ENCODE data around the gene PLEKHN1. TPM values are rescaled to one million over a fixed set of nuclear protein-coding genes. Genes with fewer than 3 reads are reported as not detected.

PLEKHN1 gene
- total RNA-seq, 2 experiments from 2014 or later = not detected

DNA sequence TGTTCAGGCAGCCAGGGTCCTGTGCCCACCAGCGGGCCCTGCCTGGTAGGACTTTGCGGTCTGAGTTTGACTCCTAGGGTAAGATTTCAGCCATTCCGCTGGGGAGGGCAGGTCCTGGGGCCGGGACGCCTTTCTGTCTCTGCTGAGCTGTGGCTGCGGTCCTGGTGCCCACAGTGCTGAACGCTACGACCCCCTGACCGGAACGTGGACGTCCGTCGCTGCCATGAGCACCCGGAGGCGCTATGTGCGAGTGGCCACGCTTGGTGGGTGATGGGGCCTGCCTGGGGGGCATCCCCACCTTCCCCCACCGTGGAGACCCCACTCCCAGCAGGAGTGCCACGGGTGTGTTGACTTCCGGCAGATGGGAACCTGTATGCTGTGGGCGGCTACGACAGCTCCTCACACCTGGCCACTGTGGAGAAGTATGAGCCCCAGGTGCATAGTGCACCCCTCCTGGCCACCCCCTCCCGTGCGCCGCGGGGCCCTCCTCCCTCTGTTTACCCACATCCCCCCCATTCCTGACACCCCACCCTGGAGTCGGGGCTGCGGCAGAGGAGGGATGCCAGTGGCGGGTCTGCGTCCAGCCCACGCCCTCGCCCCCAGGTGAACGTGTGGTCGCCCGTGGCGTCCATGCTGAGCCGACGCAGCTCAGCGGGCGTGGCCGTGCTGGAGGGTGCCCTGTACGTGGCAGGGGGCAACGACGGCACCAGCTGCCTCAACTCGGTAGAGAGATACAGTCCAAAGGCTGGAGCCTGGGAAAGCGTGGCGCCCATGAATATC is 2.3 kb upstream of the PLEKHN1 start:
- Histone ChIP-seq H3K9me3 (ENCODE audit: low read length) (no peaks in the 10 kb centered on the region), H3K79me2 (ENCODE audit: insufficient read depth, low read depth, low read length) (peaks cover 1% of the 10 kb centered on the region), H3K4me3 (ENCODE audit: low read depth, low read length, poor library complexity, severe bottlenecking) (no peak overlapping the region), H4K20me1 (ENCODE audit: insufficient read depth, low read length) (no peaks in the 10 kb centered on the region), H3K9me2 (ENCODE audit: insufficient read depth, low read length) (no peaks in the 10 kb centered on the region), H3K36me3 (ENCODE audit: insufficient read depth, low read length) (no peaks in the 10 kb centered on the region), H2AFZ (ENCODE audit: low read length) (no peak overlapping the region), H3K27ac (ENCODE audit: low read depth, low read length, poor library complexity, severe bottlenecking) (no peak overlapping the region), H3K4me2 (ENCODE audit: low read length) (no peak overlapping the region), H3K4me1 (ENCODE audit: insufficient read depth, low read length, poor library complexity, severe bottlenecking) (peaks cover 6% of the 10 kb centered on the region)
- no peak for DNase-seq (ENCODE audit: low spot score)
- BruUV-seq (replicated peaks) = no TSS peak
- intact Hi-C loops (cut with micrococcal nuclease; ENCODE audit: unreplicated experiment) = no loop called here
- POLR2A ChIA-PET = no interaction called here
- TF ChIP-seq, protein P1, sequence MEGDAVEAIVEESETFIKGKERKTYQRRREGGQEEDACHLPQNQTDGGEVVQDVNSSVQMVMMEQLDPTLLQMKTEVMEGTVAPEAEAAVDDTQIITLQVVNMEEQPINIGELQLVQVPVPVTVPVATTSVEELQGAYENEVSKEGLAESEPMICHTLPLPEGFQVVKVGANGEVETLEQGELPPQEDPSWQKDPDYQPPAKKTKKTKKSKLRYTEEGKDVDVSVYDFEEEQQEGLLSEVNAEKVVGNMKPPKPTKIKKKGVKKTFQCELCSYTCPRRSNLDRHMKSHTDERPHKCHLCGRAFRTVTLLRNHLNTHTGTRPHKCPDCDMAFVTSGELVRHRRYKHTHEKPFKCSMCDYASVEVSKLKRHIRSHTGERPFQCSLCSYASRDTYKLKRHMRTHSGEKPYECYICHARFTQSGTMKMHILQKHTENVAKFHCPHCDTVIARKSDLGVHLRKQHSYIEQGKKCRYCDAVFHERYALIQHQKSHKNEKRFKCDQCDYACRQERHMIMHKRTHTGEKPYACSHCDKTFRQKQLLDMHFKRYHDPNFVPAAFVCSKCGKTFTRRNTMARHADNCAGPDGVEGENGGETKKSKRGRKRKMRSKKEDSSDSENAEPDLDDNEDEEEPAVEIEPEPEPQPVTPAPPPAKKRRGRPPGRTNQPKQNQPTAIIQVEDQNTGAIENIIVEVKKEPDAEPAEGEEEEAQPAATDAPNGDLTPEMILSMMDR (conservative IDR thresholded peaks at IDR 0.05; ENCODE audit: low read length) = no peak
- CTCF ChIA-PET (ENCODE audit: unreplicated experiment) = no interaction called here

DNA sequence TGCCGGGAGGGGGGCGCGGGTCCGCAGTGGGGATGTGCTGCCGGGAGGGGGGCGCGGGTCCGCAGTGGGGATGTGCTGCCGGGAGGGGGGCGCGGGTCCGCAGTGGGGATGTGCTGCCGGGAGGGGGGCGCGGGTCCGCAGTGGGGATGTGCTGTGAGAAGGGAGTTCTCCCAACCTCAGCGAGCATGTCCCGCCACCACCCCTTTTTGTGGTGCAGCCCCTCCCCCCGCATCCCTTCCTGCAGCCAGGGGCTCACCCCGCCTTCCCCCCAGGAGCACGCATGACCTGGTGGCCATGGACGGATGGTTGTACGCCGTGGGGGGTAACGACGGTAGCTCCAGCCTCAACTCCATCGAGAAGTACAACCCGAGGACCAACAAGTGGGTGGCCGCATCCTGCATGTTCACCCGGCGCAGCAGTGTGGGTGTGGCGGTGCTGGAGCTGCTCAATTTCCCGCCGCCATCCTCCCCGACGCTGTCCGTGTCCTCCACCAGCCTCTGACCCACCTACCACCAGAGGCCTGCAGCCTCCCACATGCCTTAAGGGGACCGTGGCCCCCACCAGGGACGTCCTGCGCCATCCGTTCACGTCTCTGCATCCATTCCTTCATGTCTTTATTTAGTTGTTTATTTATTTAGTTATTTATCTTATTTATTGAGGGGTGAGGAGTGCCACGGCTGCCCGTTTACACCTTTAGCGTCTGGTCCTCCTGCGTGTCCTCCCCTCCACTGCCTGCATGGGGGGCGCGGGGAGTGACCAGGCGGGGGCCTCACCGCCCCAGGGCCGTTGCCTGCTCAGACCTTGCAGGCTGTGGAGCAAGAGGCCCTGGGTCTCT is 1.4 kb upstream of the PLEKHN1 start:
- intact Hi-C loops (cut with micrococcal nuclease; ENCODE audit: unreplicated experiment) = no loop called here
- Histone ChIP-seq H2AFZ (ENCODE audit: low read length) (no peak overlapping the region), H3K79me2 (ENCODE audit: insufficient read depth, low read depth, low read length) (no peaks in the 10 kb centered on the region), H3K4me1 (ENCODE audit: insufficient read depth, low read length, poor library complexity, severe bottlenecking) (peaks cover 6% of the 10 kb centered on the region), H3K36me3 (ENCODE audit: insufficient read depth, low read length) (no peaks in the 10 kb centered on the region), H3K4me3 (ENCODE audit: low read depth, low read length, poor library complexity, severe bottlenecking) (no peak overlapping the region), H4K20me1 (ENCODE audit: insufficient read depth, low read length) (no peaks in the 10 kb centered on the region), H3K9me3 (ENCODE audit: low read length) (no peaks in the 10 kb centered on the region), H3K4me2 (ENCODE audit: low read length) (no peak overlapping the region), H3K27ac (ENCODE audit: low read depth, low read length, poor library complexity, severe bottlenecking) (no peak overlapping the region), H3K9me2 (ENCODE audit: insufficient read depth, low read length) (no peaks in the 10 kb centered on the region)
- DNase-seq (ENCODE audit: low spot score) = no peak
- POLR2A ChIA-PET = no interaction called here
- TF ChIP-seq, protein P1 (conservative IDR thresholded peaks at IDR 0.05; ENCODE audit: low read length) = no peak
- no peak for TF ChIP-seq EZH2phosphoT487 (IDR thresholded peaks at IDR 0.05; ENCODE audit: borderline replicate concordance, low read depth, low read length)
- BruUV-seq (replicated peaks) = no TSS peak
- CTCF ChIA-PET (ENCODE audit: unreplicated experiment) = no interaction called here
